H1 (cell line): Measurements from ENCODE around the gene BAZ2A. TPM values are rescaled to one million over a fixed set of nuclear protein-coding genes. Genes with fewer than 3 reads are reported as not detected.

ENCODE experiments used
- CTCF ChIA-PET: fragments of 300-600 bp; sonication (Branson Sonifier 250); formaldehyde crosslinking; loops from one replicate; lab custom pipeline; 2021; ENCODE audit not compliant: partially characterized antibody; lab: Charles Lee
- POLR2A ChIA-PET: fragments of 300-600 bp; sonication (Branson Sonifier 250); formaldehyde crosslinking; loops from one replicate; lab custom pipeline; 2021; ENCODE audit warnings: inconsistent platforms; ENCODE audit not compliant: partially characterized antibody; lab: Charles Lee
- DNase-seq, 2 experiments: peaks; one replicate each; pipeline versions ENCODE4 v3.0.0 to v3.0.0-alpha.2; 2010 to 2022; ENCODE audit warnings: low spot score in 2 of 2, low read depth in 1 of 2, mixed read lengths in 1 of 2
- FAIRE-seq: peaks from 2 replicates; lab custom pipeline; 2011; peaks lifted over from hg19 to GRCh38; lab: Jason Lieb, UNC
- H2AFZ ChIP-seq: 2 replicates; pipeline ENCODE4 v1.8.1; 2012; ENCODE audit warnings: low read length, inconsistent platforms
- H2AK5ac ChIP-seq: 2 replicates; pipeline ENCODE4 v1.6.1; 2013; ENCODE audit warnings: low read depth, low read length
- H2BK120ac ChIP-seq: replicated peaks from 2 replicates; pipeline ENCODE3; 2013; ENCODE audit warnings: low read depth, low read length, inconsistent platforms
- H2BK12ac ChIP-seq: 2 replicates; pipeline ENCODE4 v1.6.1; 2013; ENCODE audit warnings: low read depth, low read length
- H2BK15ac ChIP-seq: 2 replicates; pipeline ENCODE4 v1.6.1; 2013; ENCODE audit warnings: low read length
- H2BK20ac ChIP-seq: 2 replicates; pipeline ENCODE4 v1.6.1; 2013; ENCODE audit warnings: low read length
- H2BK5ac ChIP-seq: 2 replicates; pipeline ENCODE4 v1.6.1; 2013; ENCODE audit warnings: low read depth, low read length
- H3K14ac ChIP-seq: 2 replicates; pipeline ENCODE4 v1.6.1; 2013; ENCODE audit warnings: inconsistent platforms; ENCODE audit not compliant: insufficient read length
- H3K18ac ChIP-seq: 2 replicates; pipeline ENCODE4 v1.6.1; 2013; ENCODE audit warnings: low read length; ENCODE audit errors: extremely low read depth
- H3K23ac ChIP-seq: 2 replicates; pipeline ENCODE4 v1.6.1; 2013; ENCODE audit warnings: inconsistent platforms; ENCODE audit not compliant: insufficient read length
- H3K23me2 ChIP-seq: 2 replicates; pipeline ENCODE4 v1.6.1; 2013; ENCODE audit warnings: low read depth, low read length
- H3K27ac ChIP-seq: 2 replicates; pipeline ENCODE4 v1.6.1; 2011; ENCODE audit warnings: low read depth, low read length, inconsistent platforms
- H3K27me3 ChIP-seq, 4 experiments: replicated peaks in 1 of 4; 1 replicate in 1 of 4; 2 replicates in 3 of 4; pipeline versions ENCODE4 v1.6.1 to v1.8.1; 2011 to 2013; ENCODE audit warnings: low read length in 3 of 4, mild to moderate bottlenecking in 3 of 4, inconsistent platforms in 2 of 4, mixed read lengths in 2 of 4, moderate library complexity in 1 of 4; ENCODE audit not compliant: control insufficient read depth in 3 of 4, insufficient read depth in 3 of 4; ENCODE audit errors: extremely low read depth in 1 of 4
- H3K36me3 ChIP-seq, 4 experiments: 2 replicates each; pipeline versions ENCODE4 v1.6.1 to v1.8.1; 2011 to 2013; ENCODE audit warnings: mild to moderate bottlenecking in 4 of 4, low read length in 3 of 4, moderate library complexity in 2 of 4, control low read depth in 1 of 4, inconsistent platforms in 1 of 4; ENCODE audit not compliant: insufficient read depth in 4 of 4, control insufficient read depth in 2 of 4
- H3K4ac ChIP-seq: replicated peaks from 2 replicates; pipeline ENCODE3; 2013; ENCODE audit warnings: low read length, low read depth, mixed read lengths, inconsistent platforms; ENCODE audit not compliant: insufficient read length
- H3K4me1 ChIP-seq, 4 experiments: replicated peaks in 1 of 4; 1 replicate in 1 of 4; 2 replicates in 3 of 4; pipeline versions ENCODE4 v1.6.1 to v1.8.1; 2011 to 2013; ENCODE audit warnings: low read length in 3 of 4, inconsistent platforms in 2 of 4, mixed read lengths in 1 of 4; ENCODE audit not compliant: insufficient read depth in 4 of 4, control insufficient read depth in 3 of 4
- H3K4me2 ChIP-seq, 2 experiments: 2 replicates each; pipeline versions ENCODE4 v1.6.1 to v1.8.1; 2011 to 2013; ENCODE audit warnings: low read depth in 2 of 2, low read length in 2 of 2, control low read depth in 1 of 2, inconsistent platforms in 1 of 2, mild to moderate bottlenecking in 1 of 2; ENCODE audit not compliant: insufficient read depth in 1 of 2
- H3K4me3 ChIP-seq, 4 experiments: fragments of 200-600, 300-600 bp in 1 of 4; sonication (generic), shearing (Covaris generic), sonication (Bioruptor Twin) in 1 of 4; 2 replicates each; pipeline versions ENCODE4 v1.5.1 to v1.8.1; 2011 to 2016; ENCODE audit warnings: low read length in 4 of 4, low read depth in 3 of 4, control low read depth in 2 of 4, inconsistent platforms in 2 of 4, mild to moderate bottlenecking in 2 of 4, mixed read lengths in 1 of 4, moderate library complexity in 1 of 4; ENCODE audit not compliant: insufficient read depth in 2 of 4; ENCODE audit errors: extremely low read depth in 1 of 4
- H3K56ac ChIP-seq: replicated peaks from 2 replicates; pipeline ENCODE3; 2013; ENCODE audit warnings: low read depth, mild to moderate bottlenecking, mixed read lengths, low read length, inconsistent platforms; ENCODE audit not compliant: insufficient read length
- H3K79me1 ChIP-seq: 2 replicates; pipeline ENCODE4 v1.6.1; 2013; ENCODE audit warnings: low read depth, low read length, control low read depth
- H3K79me2 ChIP-seq, 2 experiments: 2 replicates each; pipeline versions ENCODE4 v1.6.1 to v1.8.1; 2012 to 2013; ENCODE audit warnings: low read length in 2 of 2, mild to moderate bottlenecking in 2 of 2, inconsistent platforms in 1 of 2; ENCODE audit not compliant: insufficient read depth in 2 of 2, control insufficient read depth in 1 of 2
- H3K9ac ChIP-seq, 4 experiments: replicated peaks in 1 of 4; 1 replicate in 1 of 4; 2 replicates in 3 of 4; pipeline versions ENCODE4 v1.6.1 to v1.8.1; 2011 to 2013; ENCODE audit warnings: low read depth in 3 of 4, low read length in 3 of 4, control low read depth in 2 of 4, mild to moderate bottlenecking in 2 of 4, moderate library complexity in 2 of 4, inconsistent platforms in 1 of 4; ENCODE audit errors: extremely low read depth in 1 of 4
- H3K9me3 ChIP-seq, 2 experiments: 2 replicates each; pipeline versions ENCODE4 v1.6.1 to v1.8.1; 2012 to 2013; ENCODE audit warnings: mild to moderate bottlenecking in 2 of 2, moderate library complexity in 2 of 2, control low read depth in 1 of 2, inconsistent platforms in 1 of 2, low read depth in 1 of 2, low read length in 1 of 2, mixed read lengths in 1 of 2; ENCODE audit not compliant: insufficient read depth in 2 of 2
- H4K20me1 ChIP-seq, 2 experiments: replicated peaks in 1 of 2; 2 replicates each; pipeline versions ENCODE3 to v1.8.1; 2011 to 2013; ENCODE audit warnings: inconsistent platforms in 2 of 2, low read length in 2 of 2, mild to moderate bottlenecking in 1 of 2; ENCODE audit not compliant: insufficient read depth in 2 of 2, control insufficient read depth in 1 of 2
- H4K5ac ChIP-seq: 2 replicates; pipeline ENCODE4 v1.6.1; 2013; ENCODE audit warnings: low read length, low read depth, mixed read lengths, inconsistent platforms; ENCODE audit not compliant: insufficient read length
- H4K8ac ChIP-seq: 2 replicates; pipeline ENCODE4 v1.8.0; 2013; ENCODE audit warnings: mild to moderate bottlenecking, moderate library complexity, low read length, inconsistent platforms; ENCODE audit not compliant: insufficient read depth; ENCODE audit errors: extremely low read depth
- H4K91ac ChIP-seq: replicated peaks from 2 replicates; pipeline ENCODE3; 2013; ENCODE audit warnings: low read length, mixed read lengths, inconsistent platforms; ENCODE audit not compliant: insufficient read length
- CTCF ChIP-seq, 3 experiments: IDR thresholded peaks; 1 replicate in 2 of 3; 2 replicates in 1 of 3; pipeline versions ENCODE4 v1.5.1 to v1.6.1; 2011; ENCODE audit warnings: low read length in 3 of 3, mild to moderate bottlenecking in 3 of 3, inconsistent platforms in 2 of 3, low read depth in 1 of 3, moderate library complexity in 1 of 3; ENCODE audit not compliant: insufficient read depth in 1 of 3; ENCODE audit errors: control extremely low read depth in 1 of 3
- SP2 ChIP-seq: IDR thresholded peaks from 2 replicates; pipeline ENCODE4 v1.6.1; 2012; ENCODE audit warnings: mild to moderate bottlenecking, low read length, inconsistent platforms
- SUZ12 ChIP-seq: fragments of 200-600 bp; sonication (generic); IDR thresholded peaks from 2 replicates; pipeline ENCODE4 v1.6.1; 2012; ENCODE audit warnings: mild to moderate bottlenecking, inconsistent platforms, low read length, moderate library complexity, mixed read lengths
- USF2 ChIP-seq: IDR thresholded peaks from 2 replicates; pipeline ENCODE4 v1.6.1; 2011; ENCODE audit warnings: low read length, improper control_type of control experiment
- ZNF274 ChIP-seq: IDR thresholded peaks from 2 replicates; pipeline ENCODE4 v1.7.0; 2012; ENCODE audit warnings: low read length, borderline replicate concordance; ENCODE audit errors: extremely low read depth
- WGBS, 2 experiments: shearing (Covaris generic) in 1 of 2; methylation state at CpG; one replicate each; pipeline versions ENCODE4 v1.1.6 to v1.1.7; 2013 to 2015; ENCODE audit warnings: low lambda C conversion rate in 2 of 2, mixed read lengths in 2 of 2, inconsistent platforms in 1 of 2, low coverage in 1 of 2, missing lambda C conversion rate in 1 of 2; ENCODE audit not compliant: insufficient replicate concordance in 2 of 2, insufficient coverage in 1 of 2, insufficient read length in 1 of 2; ENCODE audit errors: extremely low coverage in 1 of 2, missing lambda C conversion rate in 1 of 2; 5-methylcytosine and 5-hydroxymethylcytosine counted together
- polyA plus RNA-seq, 7 experiments: library from polyadenylated mRNA; depleted of rRNA in 3 of 7; stranded (reverse) in 5 of 7; unstranded in 2 of 7; fragments of >200 nt in 5 of 7; fragments of 200-250 nt in 2 of 7; gene quantifications; 1 replicate in 5 of 7; 2 replicates in 1 of 7; 4 replicates in 1 of 7; pipeline versions ENCODE4 v1.2.1 to v1.2.3, GENCODE V29; 2011 to 2013; ENCODE audit warnings: missing spikeins in 2 of 7, mixed read lengths in 2 of 7
- total RNA-seq: library from RNA; stranded (reverse); fragmentation: NEBNext Ultra II Directional; extraction: Animal tissue kit (Norgen Biotek cat#: 25700); gene quantifications from 2 replicates; pipeline ENCODE4 v1.2.1, GENCODE V29; 2021

Gene BAZ2A
- total and polyA plus RNA-seq, 2 of the 8 experiments (the other 6 are each of a cell fraction or from before 2014, with no cell fraction given), result 52.0 to 110 TPM

- Histone ChIP-seq H2BK15ac (no peak overlapping the region), H3K27me3 (0 out of 7 replicates have a peak, but pooled peaks cover 0 to 2% (median 0%) of the 10 kb centered on the region in 4 experiments), H3K27ac (no peak overlapping the region), H4K5ac (no peak overlapping the region), H2BK120ac (no peak overlapping the region), H3K79me2 (peaks cover 11 to 56% of the 10 kb centered on the region in 2 experiments), H3K4me3 (no peak overlapping the region), H3K18ac (no peak overlapping the region), H3K14ac (no peak overlapping the region), H3K79me1 (peaks cover 8% of the 10 kb centered on the region; the same call in 1 of the 2 replicates), H4K8ac (no peak overlapping the region), H2BK20ac (no peak overlapping the region), H2AK5ac (no peak overlapping the region), H3K9ac (no peak overlapping the region), H3K4me2 (no peak overlapping the region), H3K36me3 (peaks cover 19 to 66% (median 48%) of the 10 kb centered on the region in 4 experiments), H2BK5ac (no peak overlapping the region), H3K4ac (no peak overlapping the region), H3K4me1 (no peaks in the 10 kb centered on the region), H2AFZ (no peak overlapping the region), H3K23ac (no peak overlapping the region), H2BK12ac (no peak overlapping the region), H4K20me1 (peaks cover 5 to 12% of the 10 kb centered on the region in 2 experiments), H3K9me3 (no peaks in the 10 kb centered on the region), H3K23me2 (no peaks in the 10 kb centered on the region), H4K91ac (no peak overlapping the region), H3K56ac (no peak overlapping the region)
- WGBS, 2 experiments, result 93% methylated on average over 2 of the region's 2 CpGs; no CpG with 5 or more reads in 1 of the 2 experiments
- FAIRE-seq (no peak), DNase-seq (no peak)
- POLR2A ChIA-PET, result interaction anchor here (0.6 to 8.8 kb wide), 13 partner anchors 7 to 338 kb away, joined by 3 to 71 read pairs (median 5); partner anchors contain the start of genes NACA, PAN2 and PTGES3
- CTCF ChIA-PET, result interaction anchor here (0.7 to 1.4 kb wide), 5 partner anchors 11 to 391 kb away, joined by 3 to 5 read pairs (median 4); no protein-coding TSS in a partner anchor
- TF ChIP-seq SUZ12 (no peak), USF2 (no peak), ZNF274 (no peak), CTCF (IDR thresholded peaks at IDR 0.05; ENCODE audit: control extremely low read depth in 1 of 3, insufficient read depth in 1 of 3, low read depth in 1 of 3, low read length in 3 of 3) (no peak), SP2 (no peak)
Observed at GRCh38 chr12:56671608-56672007, 41.5 kb upstream of the BAZ2A start.
